Endodermal cell (in vitro differentiated cells): Measurements from ENCODE around the gene WTAP. TPM values are rescaled to one million over a fixed set of nuclear protein-coding genes. Genes with fewer than 3 reads are reported as not detected.

Source experiments
- DNase-seq: peaks from one replicate; pipeline ENCODE4 v3.0.0-alpha.2; 2017
- H3K27ac ChIP-seq: 2 replicates; pipeline ENCODE4 v1.5.1; 2013; ENCODE audit warnings: mild to moderate bottlenecking, low read depth, low read length, moderate library complexity
- H3K27me3 ChIP-seq: 2 replicates; pipeline ENCODE4 v1.6.1; 2013; ENCODE audit warnings: mild to moderate bottlenecking, low read length, moderate library complexity; ENCODE audit not compliant: insufficient read depth, control insufficient read depth, poor library complexity, severe bottlenecking
- H3K36me3 ChIP-seq: 2 replicates; pipeline ENCODE4 v1.7.0; 2013; ENCODE audit warnings: mild to moderate bottlenecking, low read length, moderate library complexity; ENCODE audit not compliant: control insufficient read depth, insufficient read depth
- H3K4me1 ChIP-seq: one replicate; pipeline ENCODE4 v1.7.0; 2013; ENCODE audit warnings: low read length; ENCODE audit not compliant: control insufficient read depth, insufficient read depth
- H3K4me3 ChIP-seq: 2 replicates; pipeline ENCODE4 v1.5.1; 2013; ENCODE audit warnings: mild to moderate bottlenecking, low read length, moderate library complexity
- H3K9ac ChIP-seq: 2 replicates; pipeline ENCODE4 v1.6.1; 2013; ENCODE audit warnings: mild to moderate bottlenecking, low read length, moderate library complexity; ENCODE audit not compliant: poor library complexity, severe bottlenecking; ENCODE audit errors: extremely low read depth
- H3K9me3 ChIP-seq: 2 replicates; pipeline ENCODE4 v1.6.1; 2013; ENCODE audit warnings: mild to moderate bottlenecking, low read length, moderate library complexity; ENCODE audit not compliant: control insufficient read depth
- H3K27ac Mint-ChIP-seq: 2 replicates; pipeline ENCODE4 v1.8.0; 2020; ENCODE audit warnings: mixed read lengths
- H3K27me3 Mint-ChIP-seq: 2 replicates; pipeline ENCODE4 v1.8.0; 2021; ENCODE audit warnings: mild to moderate bottlenecking, mixed read lengths; ENCODE audit not compliant: insufficient read depth
- H3K36me3 Mint-ChIP-seq: 2 replicates; pipeline ENCODE4 v1.8.0; 2020; ENCODE audit warnings: low read depth, mixed read lengths
- H3K4me1 Mint-ChIP-seq: 2 replicates; pipeline ENCODE4 v1.8.0; 2020; ENCODE audit warnings: mixed read lengths
- H3K4me3 Mint-ChIP-seq: 2 replicates; pipeline ENCODE4 v1.8.0; 2020; ENCODE audit warnings: mild to moderate bottlenecking, moderate library complexity, mixed read lengths
- H3K9me3 Mint-ChIP-seq: 2 replicates; pipeline ENCODE4 v1.8.0; 2020; ENCODE audit warnings: mild to moderate bottlenecking, mixed read lengths
- WGBS, 2 experiments: methylation state at CpG; one replicate each; pipeline versions ENCODE4 v1.1.5 to v1.1.7; 2013; ENCODE audit warnings: missing lambda C conversion rate in 2 of 2, mixed read lengths in 1 of 2; ENCODE audit not compliant: insufficient coverage in 1 of 2, insufficient read length in 1 of 2; 5-methylcytosine and 5-hydroxymethylcytosine counted together
- total RNA-seq, 2 donors: library from RNA; stranded (reverse); fragmentation: NEBNext Ultra II Directional in 1 of 2; extraction: Animal tissue kit (Norgen Biotek cat#: 25700) in 1 of 2; gene quantifications; 2 replicates in 1 of 2; 3 replicates in 1 of 2; pipeline ENCODE4 v1.2.1, GENCODE V29; 2021
- TF ChIP-seq, protein P1 (sequence below): fragments of 200-600 bp; sonication (generic); conservative IDR thresholded peaks from 2 replicates; pipeline ENCODE4 v1.5.0; 2021; ENCODE audit warnings: antibody characterized with exemption, mild to moderate bottlenecking

The WTAP gene
- total RNA-seq, 2 donors from 2014 or later, result 112 to 119 TPM

DNA sequence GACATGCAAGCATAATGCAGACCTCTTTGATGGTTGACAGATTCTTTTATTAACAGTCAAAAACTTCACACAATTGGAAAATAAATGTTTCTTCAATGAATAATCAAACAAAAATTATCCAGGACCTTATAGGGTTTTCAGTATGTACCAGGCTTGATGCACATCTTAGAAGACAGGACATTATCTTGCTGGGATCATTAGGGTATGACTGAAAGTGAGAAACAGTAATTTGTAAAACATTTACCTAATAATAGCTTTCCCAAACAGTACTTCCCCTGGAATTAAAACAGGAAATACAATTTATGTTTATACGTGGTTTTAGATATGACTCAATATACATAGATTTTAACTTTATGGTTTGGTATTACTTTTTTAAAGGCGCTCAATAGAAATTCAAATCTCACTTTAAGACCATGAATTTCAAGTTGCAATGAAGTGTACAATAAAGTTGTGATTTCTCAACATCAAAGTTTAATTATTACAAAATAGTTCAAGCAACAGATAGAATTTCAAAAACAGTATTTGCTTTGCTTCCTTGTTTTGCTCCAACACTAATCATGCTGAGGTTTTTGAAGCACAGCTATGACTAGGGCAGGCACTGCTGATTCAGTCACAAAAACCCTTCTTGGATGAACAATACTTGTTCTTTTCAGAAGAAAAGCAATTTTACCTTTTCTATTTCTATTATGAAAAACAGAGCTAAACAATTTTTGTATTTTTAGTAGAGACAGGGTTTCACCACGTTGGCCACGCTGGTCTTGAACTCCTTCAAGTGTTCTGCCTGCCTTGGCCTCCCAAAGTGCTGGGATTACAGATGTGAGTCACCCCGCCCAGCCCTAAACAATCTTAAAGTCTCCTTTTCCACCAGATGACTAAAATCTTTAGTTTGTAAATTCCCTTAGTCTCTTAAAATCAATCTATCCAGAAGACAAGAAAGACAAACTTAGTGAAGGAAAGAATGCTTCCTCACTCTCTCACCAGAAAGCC lies 47.9 kb upstream of the WTAP start:
- WGBS, 2 experiments, result 75 to 96% methylated on average over 2 to 4 of the region's 5 CpGs
- H3K9me3 ChIP-seq, result no peaks in the 10 kb centered on the region
- H3K36me3 Mint-ChIP-seq, result peaks cover 30% of the 10 kb centered on the region

DNA sequence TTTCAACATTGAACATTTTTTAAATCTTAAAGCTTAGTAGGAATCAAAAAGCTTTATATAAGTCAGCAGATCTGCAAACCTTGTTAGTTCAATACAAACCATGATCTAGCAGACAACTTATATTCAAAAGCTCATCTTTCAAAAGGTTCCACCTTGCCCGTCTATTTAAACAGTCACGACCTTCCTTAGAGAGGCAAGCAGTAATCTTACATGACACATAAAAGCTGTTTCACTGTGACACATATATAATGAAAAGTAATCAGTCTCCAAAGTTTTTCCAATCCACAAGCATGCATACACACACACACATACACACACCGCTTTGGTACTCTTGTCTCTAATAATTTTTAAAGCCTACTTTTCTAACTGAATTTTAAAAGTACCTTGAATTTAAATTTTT lies 47.2 kb upstream of the WTAP start:
- no peak overlapping the region for H3K27ac Mint-ChIP-seq
- peaks cover 5% of the 10 kb centered on the region for H3K4me1 Mint-ChIP-seq
- Histone ChIP-seq H3K27me3 (no peaks in the 10 kb centered on the region), H3K9me3 (no peaks in the 10 kb centered on the region), H3K36me3 (peaks cover 47% of the 10 kb centered on the region), H3K4me1 (no peaks in the 10 kb centered on the region), H3K4me3 (no peak overlapping the region), H3K27ac (no peak overlapping the region), H3K9ac (no peak overlapping the region)
- peaks cover 7% of the 10 kb centered on the region for H3K9me3 Mint-ChIP-seq
- DNase-seq, result no peak
- no peak overlapping the region for H3K4me3 Mint-ChIP-seq
- TF ChIP-seq, protein P1, sequence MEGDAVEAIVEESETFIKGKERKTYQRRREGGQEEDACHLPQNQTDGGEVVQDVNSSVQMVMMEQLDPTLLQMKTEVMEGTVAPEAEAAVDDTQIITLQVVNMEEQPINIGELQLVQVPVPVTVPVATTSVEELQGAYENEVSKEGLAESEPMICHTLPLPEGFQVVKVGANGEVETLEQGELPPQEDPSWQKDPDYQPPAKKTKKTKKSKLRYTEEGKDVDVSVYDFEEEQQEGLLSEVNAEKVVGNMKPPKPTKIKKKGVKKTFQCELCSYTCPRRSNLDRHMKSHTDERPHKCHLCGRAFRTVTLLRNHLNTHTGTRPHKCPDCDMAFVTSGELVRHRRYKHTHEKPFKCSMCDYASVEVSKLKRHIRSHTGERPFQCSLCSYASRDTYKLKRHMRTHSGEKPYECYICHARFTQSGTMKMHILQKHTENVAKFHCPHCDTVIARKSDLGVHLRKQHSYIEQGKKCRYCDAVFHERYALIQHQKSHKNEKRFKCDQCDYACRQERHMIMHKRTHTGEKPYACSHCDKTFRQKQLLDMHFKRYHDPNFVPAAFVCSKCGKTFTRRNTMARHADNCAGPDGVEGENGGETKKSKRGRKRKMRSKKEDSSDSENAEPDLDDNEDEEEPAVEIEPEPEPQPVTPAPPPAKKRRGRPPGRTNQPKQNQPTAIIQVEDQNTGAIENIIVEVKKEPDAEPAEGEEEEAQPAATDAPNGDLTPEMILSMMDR, result no peak
- WGBS, 2 experiments, result 91 to 100% methylated on average over 3 of the region's 3 CpGs
- H3K27me3 Mint-ChIP-seq, result no peaks in the 10 kb centered on the region
- peaks cover 34% of the 10 kb centered on the region for H3K36me3 Mint-ChIP-seq

More for the DNA sequence above, 47.9 kb upstream of the WTAP start:
- no peaks in the 10 kb centered on the region for H3K4me1 ChIP-seq
- no peak overlapping the region for H3K9ac ChIP-seq
- no peak overlapping the region for H3K27ac ChIP-seq
- H3K27me3 Mint-ChIP-seq, result no peaks in the 10 kb centered on the region
- no peak overlapping the region for H3K4me3 Mint-ChIP-seq
- TF ChIP-seq, protein P1, result no peak
- H3K9me3 Mint-ChIP-seq, result peaks cover 9% of the 10 kb centered on the region
- DNase-seq, result no peak
- H3K4me3 ChIP-seq, result no peak overlapping the region
- peaks cover 42% of the 10 kb centered on the region for H3K36me3 ChIP-seq
- peaks cover 5% of the 10 kb centered on the region for H3K4me1 Mint-ChIP-seq
- H3K27me3 ChIP-seq, result no peaks in the 10 kb centered on the region
- H3K27ac Mint-ChIP-seq, result no peak overlapping the region

DNA sequence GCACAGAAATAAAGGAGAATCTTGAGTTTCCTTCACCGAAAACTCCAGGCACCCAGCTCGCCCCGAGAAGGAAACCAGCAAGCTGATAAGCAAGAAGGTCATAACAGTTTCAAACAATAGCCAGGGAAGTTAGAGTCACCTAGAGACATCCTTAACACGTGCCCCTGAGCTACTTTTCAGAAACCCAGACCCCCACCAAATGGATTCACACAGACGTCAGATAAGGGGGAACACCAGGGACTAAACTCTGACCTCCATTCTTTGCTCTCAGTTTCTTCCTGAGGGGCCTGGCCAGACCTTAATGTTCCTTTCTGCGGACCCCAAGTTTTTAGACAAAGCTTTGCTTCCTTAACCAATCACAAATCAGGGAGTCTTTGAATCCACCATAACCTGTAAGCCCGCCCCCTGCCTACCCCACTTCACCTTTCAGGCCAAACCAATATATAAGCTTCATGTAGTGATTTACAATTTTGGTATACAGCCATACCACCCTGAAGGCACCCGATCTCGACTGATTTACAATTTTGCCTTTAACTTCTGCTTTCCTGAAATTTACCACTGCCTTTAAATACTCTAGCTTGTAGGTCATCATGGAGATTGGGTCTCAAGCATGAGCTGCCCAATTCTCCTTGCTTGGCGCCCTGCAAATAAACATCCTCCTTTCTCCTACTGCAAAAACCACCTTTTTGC lies 46.0 kb upstream of the WTAP start:
- DNase-seq, result no peak
- Mint-ChIP-seq H3K36me3 (peaks cover 41% of the 10 kb centered on the region), H3K27ac (peak overlapping the region; percentile 62), H3K9me3 (peaks cover 3% of the 10 kb centered on the region), H3K4me1 (peaks cover 5% of the 10 kb centered on the region), H3K27me3 (no peaks in the 10 kb centered on the region), H3K4me3 (no peak overlapping the region)
- Histone ChIP-seq H3K36me3 (peaks cover 56% of the 10 kb centered on the region), H3K27ac (no peak overlapping the region), H3K9me3 (no peaks in the 10 kb centered on the region), H3K4me1 (no peaks in the 10 kb centered on the region), H3K27me3 (no peaks in the 10 kb centered on the region), H3K9ac (no peak overlapping the region), H3K4me3 (no peak overlapping the region)
- TF ChIP-seq, protein P1, result no peak
- WGBS, 2 experiments, result 92 to 93% methylated on average over 9 to 10 of the region's 10 CpGs
